Psoas muscle (tissue), 8 donors: ENCODE measurements around the gene FBLIM1. TPM values are rescaled to one million over a fixed set of nuclear protein-coding genes. Genes with fewer than 3 reads are reported as not detected.

Source experiments
- ATAC-seq, 4 donors: fragments of 200-7000 bp; cut with Tn5 transposase; one replicate each; pipeline ENCODE4 v1.9.1; 2020; ENCODE audit warnings: moderate library complexity in 3 of 4, mild to moderate bottlenecking in 2 of 4
- DNase-seq, 2 donors: peaks; one replicate each; pipeline ENCODE4 v3.0.0-alpha.2; 2020
- H3K27ac ChIP-seq: fragments of 200-600 bp; one replicate; pipeline ENCODE4 v1.8.0; 2022
- H3K27me3 ChIP-seq, 3 donors: fragments of 200-600 bp in 1 of 3; one replicate each; pipeline versions ENCODE4 v1.6.1 to v1.8.0; 2013 to 2022; ENCODE audit warnings: low read length in 2 of 3, mild to moderate bottlenecking in 2 of 3, moderate library complexity in 1 of 3; ENCODE audit not compliant: insufficient read depth in 3 of 3
- H3K36me3 ChIP-seq, 2 donors: fragments of 200-600 bp in 1 of 2; one replicate each; pipeline versions ENCODE4 v1.6.1 to v1.8.0; 2013 to 2022; ENCODE audit warnings: low read depth in 1 of 2, mild to moderate bottlenecking in 1 of 2, moderate library complexity in 1 of 2; ENCODE audit not compliant: insufficient read depth in 1 of 2
- H3K4me1 ChIP-seq: fragments of 200-600 bp; one replicate; pipeline ENCODE4 v1.8.0; 2022
- H3K4me3 ChIP-seq: fragments of 200-600 bp; one replicate; pipeline ENCODE4 v1.8.0; 2022; ENCODE audit warnings: mild to moderate bottlenecking
- H3K9me3 ChIP-seq: fragments of 200-600 bp; one replicate; pipeline ENCODE4 v1.8.0; 2022
- WGBS, 3 donors: extraction: QIAGEN DNeasy Blood & Tissue Kit; methylation state at CpG; one replicate each; pipeline versions ENCODE4 v1.1.6 to v1.1.7; 2013; 5-methylcytosine and 5-hydroxymethylcytosine counted together
- intact Hi-C, 2 donors: fragments of 100-400 bp; cut with DNase I; formaldehyde crosslinking; loops; one replicate each; pipeline versions ENCODE4 v1.11.0 to v1.14.2; 2022
- polyA plus RNA-seq, 3 donors: library from polyadenylated mRNA; stranded (reverse); fragments of 200-250 nt; gene quantifications; one replicate each; pipeline ENCODE4 v1.2.3, GENCODE V29; 2013
- total RNA-seq, 4 donors: library from RNA; stranded (reverse); fragmentation: NEBNext Ultra II Directional in 2 of 4; extraction: Animal tissue kit (Norgen Biotek cat#: 25700) in 2 of 4; gene quantifications; one replicate each; pipeline versions ENCODE4 v1.2.1 to v1.2.4, GENCODE V29; 2021 to 2023
- TF ChIP-seq, protein P1 (sequence below): fragments of 200-600 bp; IDR thresholded peaks from one replicate; pipeline ENCODE4 v1.8.0; 2022; ENCODE audit warnings: antibody characterized with exemption
- donor health status: healthy with polysubstance abuse.
- donor health status: DM: no; HTN: no; CAD: no; lungs with moderate emphysema.
- donor health status: Bipolar disorder and iron deficiency.
- donor health status: healthy.
- donor health status: DM: yes; HTN: yes; CAD: no.
- donor health status: DM: no; HTN: no; CAD: no.
- donor health status: DM: no; HTN: no; CAD: no.
- donor health status: DM: yes; HTN: yes; CAD: no.

FBLIM1 gene
- total and polyA plus RNA-seq, 7 donors: 2.5 to 11.3 (median 2.9) TPM

DNA sequence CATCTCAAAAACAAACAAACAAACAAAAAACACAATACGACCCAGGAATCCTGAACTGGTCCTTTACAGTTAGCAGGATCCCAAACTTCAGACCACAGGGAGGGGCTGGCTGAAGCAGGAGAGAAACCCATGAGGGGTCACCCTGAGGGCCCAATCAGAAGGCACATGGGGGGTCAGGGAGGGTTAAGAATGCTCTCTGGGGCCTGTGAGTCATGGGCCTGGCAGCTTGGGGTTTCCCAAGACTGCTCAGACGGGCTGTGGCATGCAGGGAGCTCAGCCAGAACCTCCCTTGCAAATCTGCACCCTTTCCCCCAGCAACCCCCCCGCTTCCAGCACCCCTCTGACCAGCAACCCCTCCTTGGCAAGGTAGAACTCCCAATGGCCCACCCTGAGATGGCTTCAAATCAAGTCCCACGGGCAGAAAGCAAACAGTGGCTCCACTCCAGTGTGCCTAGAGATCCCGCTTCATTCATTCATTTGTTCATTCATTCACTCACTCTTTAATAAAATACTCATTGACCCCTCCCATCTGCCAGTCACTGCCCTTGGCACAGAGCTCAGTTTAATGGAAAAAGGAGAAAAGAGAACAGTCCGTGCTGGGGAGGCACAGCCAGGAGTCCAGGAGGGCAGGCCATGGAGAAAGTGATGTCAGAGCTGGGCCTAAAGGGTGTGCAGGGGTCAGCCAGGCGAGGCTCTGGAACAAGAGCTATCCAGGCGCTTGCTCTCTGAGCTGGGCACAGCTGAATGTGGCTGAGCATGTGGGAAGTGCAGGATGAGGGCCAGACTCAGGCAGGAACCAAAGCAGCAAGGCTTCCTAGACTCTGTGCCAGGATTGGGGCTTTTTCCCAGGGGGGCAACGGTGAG lies 40.6 kb downstream of the FBLIM1 start:
- Histone ChIP-seq H3K9me3 (no peaks in the 10 kb centered on the region), H3K27ac (peak overlapping the region; percentile 36), H3K4me3 (no peak overlapping the region), H3K36me3 (no peaks in the 10 kb centered on the region), H3K4me1 (peaks cover 10% of the 10 kb centered on the region), H3K27me3 (no peaks in the 10 kb centered on the region)
- TF ChIP-seq, protein P1, sequence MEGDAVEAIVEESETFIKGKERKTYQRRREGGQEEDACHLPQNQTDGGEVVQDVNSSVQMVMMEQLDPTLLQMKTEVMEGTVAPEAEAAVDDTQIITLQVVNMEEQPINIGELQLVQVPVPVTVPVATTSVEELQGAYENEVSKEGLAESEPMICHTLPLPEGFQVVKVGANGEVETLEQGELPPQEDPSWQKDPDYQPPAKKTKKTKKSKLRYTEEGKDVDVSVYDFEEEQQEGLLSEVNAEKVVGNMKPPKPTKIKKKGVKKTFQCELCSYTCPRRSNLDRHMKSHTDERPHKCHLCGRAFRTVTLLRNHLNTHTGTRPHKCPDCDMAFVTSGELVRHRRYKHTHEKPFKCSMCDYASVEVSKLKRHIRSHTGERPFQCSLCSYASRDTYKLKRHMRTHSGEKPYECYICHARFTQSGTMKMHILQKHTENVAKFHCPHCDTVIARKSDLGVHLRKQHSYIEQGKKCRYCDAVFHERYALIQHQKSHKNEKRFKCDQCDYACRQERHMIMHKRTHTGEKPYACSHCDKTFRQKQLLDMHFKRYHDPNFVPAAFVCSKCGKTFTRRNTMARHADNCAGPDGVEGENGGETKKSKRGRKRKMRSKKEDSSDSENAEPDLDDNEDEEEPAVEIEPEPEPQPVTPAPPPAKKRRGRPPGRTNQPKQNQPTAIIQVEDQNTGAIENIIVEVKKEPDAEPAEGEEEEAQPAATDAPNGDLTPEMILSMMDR: no peak
- intact Hi-C loops: no loop called here
- 31 to 47% (median 31%) methylated on average over 8 to 9 of the region's 9 CpGs for WGBS, 3 donors
- DNase-seq: peak; percentile 70 to 76
- ATAC-seq: peak; percentile 88 to 90 (median 88)

- H3K4me1 ChIP-seq: peaks cover 10% of the 10 kb centered on the region
- TF ChIP-seq, protein P1: no peak
- peak in 3 of 4 donors; percentile 23 to 41 (median 27) for ATAC-seq
- intact Hi-C loops: no loop called here
- 32 to 47% (median 36%) methylated on average over 22 of the region's 22 CpGs for WGBS, 3 donors
- no peaks in the 10 kb centered on the region for H3K27me3 ChIP-seq
- no peaks in the 10 kb centered on the region for H3K36me3 ChIP-seq
- no peak overlapping the region for H3K4me3 ChIP-seq
- DNase-seq: peak in 1 of 2 donors; percentile 28
- no peaks in the 10 kb centered on the region for H3K9me3 ChIP-seq
- peak overlapping the region; percentile 36 for H3K27ac ChIP-seq
Measured at GRCh38 chr1:15799928-15800835, 41.6 kb downstream of the FBLIM1 start.

DNA sequence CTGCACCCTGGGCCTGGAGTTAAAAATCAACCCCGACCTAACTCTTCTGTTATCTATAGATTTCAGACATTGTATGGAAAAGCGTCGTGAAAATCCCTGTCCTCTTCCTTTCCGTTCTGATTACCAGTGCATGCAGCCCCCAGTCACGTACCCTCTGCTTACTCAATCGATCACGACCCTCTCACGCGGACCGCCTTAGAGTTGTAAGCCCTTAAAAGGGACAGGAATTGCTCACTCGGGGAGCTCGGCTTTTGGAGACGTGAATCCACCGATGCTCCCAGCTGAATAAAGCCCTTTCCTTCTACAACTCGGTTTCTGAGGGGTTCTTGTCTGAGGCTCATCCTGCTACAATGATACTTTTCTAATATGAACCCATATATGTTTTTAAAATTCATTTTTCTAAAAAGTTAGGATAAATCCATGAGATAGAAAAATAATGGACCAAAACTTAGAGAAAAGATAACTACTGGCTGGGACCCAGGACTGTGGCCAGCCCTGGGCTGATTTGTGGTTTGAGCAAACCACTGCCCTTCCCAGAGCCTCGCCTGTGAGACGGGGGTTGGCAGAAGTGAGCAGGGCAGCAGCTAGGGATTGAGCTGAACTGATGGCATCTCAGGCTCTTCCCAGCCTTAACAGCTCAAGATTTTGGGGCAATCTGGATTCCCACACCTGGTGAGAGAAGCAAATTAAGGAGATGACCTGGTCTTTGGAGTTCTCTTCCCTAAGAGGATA lies 43.8 kb downstream of the FBLIM1 start:
- Histone ChIP-seq H3K4me3 (no peak overlapping the region), H3K27ac (no peak overlapping the region), H3K4me1 (peaks cover 10% of the 10 kb centered on the region), H3K27me3 (no peaks in the 10 kb centered on the region), H3K9me3 (no peaks in the 10 kb centered on the region), H3K36me3 (no peaks in the 10 kb centered on the region)
- TF ChIP-seq, protein P1: no peak
- intact Hi-C loops: no loop called here
- ATAC-seq (no peak), DNase-seq (no peak)
- 84 to 89% (median 85%) methylated on average over 17 of the region's 17 CpGs for WGBS, 3 donors

GRCh38 chr1:15803380-15803779 lies 44.8 kb downstream of the FBLIM1 start:
- intact Hi-C loops: no loop called here

More at GRCh38 chr1:15803380-15803779, 44.8 kb downstream of the FBLIM1 start:
- ATAC-seq (no peak), DNase-seq (no peak)
- Histone ChIP-seq H3K36me3 (no peaks in the 10 kb centered on the region), H3K27me3 (no peaks in the 10 kb centered on the region), H3K9me3 (no peaks in the 10 kb centered on the region), H3K4me3 (no peak overlapping the region), H3K27ac (no peak overlapping the region), H3K4me1 (peaks cover 10% of the 10 kb centered on the region)
- TF ChIP-seq, protein P1: peak; percentile 26
- 41 to 46% (median 43%) methylated on average over 4 of the region's 4 CpGs for WGBS, 3 donors
